ENCODE data around the gene IGLL5.

IGLL5 gene

GRCh38 chr22:22925805-22926369, 38.3 kb downstream of the IGLL5 start:
- no peaks in the 10 kb centered on the region for H3K36me3 ChIP-seq (ENCODE audit: low read depth)
- TF ChIP-seq CTCF (IDR thresholded peaks at IDR 0.05; ENCODE audit: poor library complexity, severe bottlenecking), result no peak
- ATAC-seq (ENCODE audit: low read depth) (no peak), DNase-seq (ENCODE audit: low spot score) (no peak)
- H3K9me3 ChIP-seq (ENCODE audit: severe bottlenecking), result peaks cover 6% of the 10 kb centered on the region
- no peak overlapping the region for H3K27ac ChIP-seq (ENCODE audit: poor library complexity, severe bottlenecking)
- H3K4me1 ChIP-seq (ENCODE audit: insufficient read depth, poor library complexity, severe bottlenecking), result peaks cover 3% of the 10 kb centered on the region
- no peaks in the 10 kb centered on the region for H3K27me3 ChIP-seq (ENCODE audit: insufficient read depth, poor library complexity, severe bottlenecking)
- no peak overlapping the region for H3K4me3 ChIP-seq (ENCODE audit: severe bottlenecking)

DNA sequence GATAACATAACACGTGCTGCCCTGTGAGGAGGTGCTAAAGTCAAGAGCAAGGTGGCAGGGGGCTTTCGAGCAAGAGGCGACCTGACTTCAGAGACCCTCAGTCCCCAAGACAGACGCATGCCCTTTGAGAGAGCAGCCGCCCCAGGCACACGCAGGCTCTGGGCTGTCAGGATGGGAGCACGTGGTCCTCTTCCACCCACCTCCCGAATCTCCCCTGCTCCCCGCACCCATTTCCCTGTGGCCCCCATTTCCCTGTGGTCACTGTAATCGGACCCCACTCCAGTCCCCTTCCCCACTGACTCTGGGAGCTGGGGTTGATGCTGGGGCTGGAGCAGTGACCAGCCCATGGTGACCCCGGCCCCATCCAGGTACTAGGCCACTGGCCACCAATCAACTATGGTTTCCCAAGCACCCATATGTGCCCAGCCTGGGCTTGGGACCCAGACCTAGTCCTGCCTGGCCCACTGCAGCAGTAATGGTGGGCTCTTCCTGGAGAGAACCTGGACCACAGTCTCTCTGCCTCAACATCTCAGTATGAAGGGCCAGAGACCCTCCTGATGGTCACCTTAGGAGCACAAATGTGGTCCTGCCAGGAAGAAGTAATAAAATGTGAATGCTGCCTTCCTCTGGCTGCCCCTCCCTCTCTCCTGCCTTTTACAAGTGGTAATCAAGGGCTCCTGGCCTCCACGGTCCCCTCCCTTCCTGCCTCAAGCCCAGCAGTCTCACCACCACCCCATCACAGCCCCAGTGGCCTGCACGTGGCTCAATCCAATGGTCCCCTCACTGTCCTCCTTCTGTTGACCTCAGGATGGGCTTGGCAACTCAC, 39.0 kb downstream of the IGLL5 start:
- Histone ChIP-seq H3K27ac (ENCODE audit: poor library complexity, severe bottlenecking) (no peak overlapping the region), H3K36me3 (ENCODE audit: low read depth) (no peaks in the 10 kb centered on the region), H3K4me3 (ENCODE audit: severe bottlenecking) (no peak overlapping the region), H3K4me1 (ENCODE audit: insufficient read depth, poor library complexity, severe bottlenecking) (peaks cover 3% of the 10 kb centered on the region), H3K9me3 (ENCODE audit: severe bottlenecking) (peaks cover 6% of the 10 kb centered on the region), H3K27me3 (ENCODE audit: insufficient read depth, poor library complexity, severe bottlenecking) (no peaks in the 10 kb centered on the region)
- DNase-seq (ENCODE audit: low spot score), result no peak
- TF ChIP-seq CTCF (IDR thresholded peaks at IDR 0.05; ENCODE audit: poor library complexity, severe bottlenecking), result no peak
- no peak for ATAC-seq (ENCODE audit: low read depth)

GRCh38 chr22:22927196-22927887, 39.7 kb downstream of the IGLL5 start:
- ATAC-seq (ENCODE audit: low read depth) (no peak), DNase-seq (ENCODE audit: low spot score) (no peak)
- Histone ChIP-seq H3K4me1 (ENCODE audit: insufficient read depth, poor library complexity, severe bottlenecking) (peaks cover 3% of the 10 kb centered on the region), H3K9me3 (ENCODE audit: severe bottlenecking) (peaks cover 6% of the 10 kb centered on the region), H3K27ac (ENCODE audit: poor library complexity, severe bottlenecking) (no peak overlapping the region), H3K27me3 (ENCODE audit: insufficient read depth, poor library complexity, severe bottlenecking) (no peaks in the 10 kb centered on the region), H3K4me3 (ENCODE audit: severe bottlenecking) (no peak overlapping the region), H3K36me3 (ENCODE audit: low read depth) (no peaks in the 10 kb centered on the region)
- no peak for TF ChIP-seq CTCF (IDR thresholded peaks at IDR 0.05; ENCODE audit: poor library complexity, severe bottlenecking)

GRCh38 chr22:22927888-22928665, 40.5 kb downstream of the IGLL5 start:
- TF ChIP-seq CTCF (IDR thresholded peaks at IDR 0.05; ENCODE audit: poor library complexity, severe bottlenecking), result no peak
- H3K4me3 ChIP-seq (ENCODE audit: severe bottlenecking), result no peak overlapping the region
- ATAC-seq (ENCODE audit: low read depth) (no peak), DNase-seq (ENCODE audit: low spot score) (no peak)
- peaks cover 3% of the 10 kb centered on the region for H3K4me1 ChIP-seq (ENCODE audit: insufficient read depth, poor library complexity, severe bottlenecking)
- H3K9me3 ChIP-seq (ENCODE audit: severe bottlenecking), result peaks cover 6% of the 10 kb centered on the region
- no peak overlapping the region for H3K27ac ChIP-seq (ENCODE audit: poor library complexity, severe bottlenecking)
- H3K27me3 ChIP-seq (ENCODE audit: insufficient read depth, poor library complexity, severe bottlenecking), result no peaks in the 10 kb centered on the region
- no peaks in the 10 kb centered on the region for H3K36me3 ChIP-seq (ENCODE audit: low read depth)

Measured in RWPE2 (cell line).